Measurements from ENCODE around the gene GLI1.
"Not testable (repeated sequence)": the region's sequence is repeated elsewhere in the genome, so short reads cannot be mapped to it uniquely, and the experiment has no call there.

Gene GLI1

GRCh38 chr12:57441393-57441792 is 18.2 kb upstream of the GLI1 start:
- DNase-seq (ENCODE audit: low read depth in 2 of 2): not testable (repeated sequence)

DNA sequence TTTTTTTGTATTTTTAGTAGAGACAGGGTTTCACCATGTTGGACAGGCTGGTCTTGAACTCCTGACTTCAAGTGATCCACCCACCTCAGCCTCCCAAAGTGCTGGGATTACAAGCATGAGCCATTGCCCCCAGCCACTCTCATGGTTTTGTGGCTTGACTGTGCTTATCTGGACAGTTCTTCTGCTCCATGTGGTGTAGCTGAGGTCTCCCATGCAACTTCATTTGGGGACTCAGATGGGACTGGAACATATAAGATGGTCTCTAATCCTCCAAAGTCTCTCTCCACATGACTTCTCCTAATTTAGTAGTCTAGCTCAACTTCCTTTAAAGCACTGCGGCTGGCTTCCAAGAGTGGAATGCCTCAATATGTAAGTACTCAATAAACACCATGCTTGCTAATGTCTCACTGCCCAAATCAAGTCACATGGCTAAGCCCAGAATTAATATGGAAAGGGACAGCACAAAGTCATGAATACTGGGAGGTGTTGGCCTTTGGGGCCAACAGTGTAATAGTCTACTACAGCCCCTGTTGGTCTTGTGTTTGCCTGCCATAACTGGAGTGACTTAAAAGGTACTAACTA is 17.6 kb upstream of the GLI1 start:
- DNase-seq (ENCODE audit: low read depth in 2 of 2): no peak

DNA sequence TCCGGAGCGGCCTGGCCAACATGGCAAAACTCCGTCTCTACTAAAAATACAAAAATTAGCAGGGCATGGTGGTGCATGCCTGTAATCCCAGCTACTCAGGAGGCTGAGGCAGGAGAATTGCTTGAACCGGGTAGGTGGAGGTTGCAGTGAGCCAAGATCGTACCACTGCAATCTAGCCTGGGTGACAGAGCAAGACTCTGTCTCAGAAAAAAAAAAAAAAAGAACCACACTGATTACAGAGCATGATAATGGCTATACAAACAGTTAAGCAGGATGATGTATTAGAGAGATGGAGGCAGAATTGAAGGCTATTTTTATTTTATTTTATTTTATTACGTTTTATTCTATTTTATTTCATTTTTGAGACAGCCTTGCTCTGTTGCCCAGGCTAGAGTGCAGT is 15.2 kb upstream of the GLI1 start:
- not testable (repeated sequence) for DNase-seq (ENCODE audit: low read depth in 2 of 2)

DNA sequence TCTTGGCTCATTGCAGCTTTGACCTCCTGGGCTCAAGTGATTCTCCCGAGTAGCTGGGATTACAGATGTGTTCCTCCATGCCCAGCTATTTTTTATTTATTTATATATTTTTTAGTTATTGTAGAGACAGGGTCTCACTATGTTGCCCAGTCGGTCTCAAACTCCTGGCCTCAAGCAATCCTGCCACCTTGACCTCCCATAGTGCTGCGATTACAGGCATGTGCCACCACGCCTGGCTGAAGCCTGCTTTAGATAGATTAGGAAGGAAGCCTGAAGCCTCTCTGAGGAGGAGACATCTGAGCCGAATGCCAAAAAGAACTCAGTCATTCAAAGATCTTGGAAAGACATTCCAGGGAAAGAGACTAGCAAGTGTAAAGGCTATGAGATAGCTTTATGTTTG is 14.8 kb upstream of the GLI1 start:
- DNase-seq (ENCODE audit: low read depth in 2 of 2): no peak

- no peak for DNase-seq (ENCODE audit: low read depth in 2 of 2)
Observed at GRCh38 chr12:57446292-57446960, 13.2 kb upstream of the GLI1 start.

- no peak for DNase-seq (ENCODE audit: low read depth in 2 of 2)
Observed at GRCh38 chr12:57448669-57449068, 10.9 kb upstream of the GLI1 start.

DNA sequence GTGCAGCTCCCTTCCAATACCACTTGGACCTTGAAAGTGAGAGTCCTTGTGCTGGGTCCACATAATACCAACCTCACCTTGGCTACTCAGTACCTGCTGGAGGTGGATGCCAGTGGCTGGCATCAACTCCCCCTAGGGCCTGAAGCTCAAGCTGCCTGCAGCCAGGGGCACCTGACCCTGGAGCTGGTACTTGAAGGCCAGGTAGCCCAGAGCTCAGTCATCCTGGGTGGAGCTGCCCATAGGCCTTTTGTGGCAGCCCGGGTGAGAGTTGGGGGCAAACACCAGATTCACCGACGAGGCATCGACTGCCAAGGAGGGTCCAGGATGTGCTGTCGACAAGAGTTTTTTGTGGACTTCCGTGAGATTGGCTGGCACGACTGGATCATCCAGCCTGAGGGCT is 10.2 kb upstream of the GLI1 start:
- no peak for DNase-seq (ENCODE audit: low read depth in 2 of 2)

DNA sequence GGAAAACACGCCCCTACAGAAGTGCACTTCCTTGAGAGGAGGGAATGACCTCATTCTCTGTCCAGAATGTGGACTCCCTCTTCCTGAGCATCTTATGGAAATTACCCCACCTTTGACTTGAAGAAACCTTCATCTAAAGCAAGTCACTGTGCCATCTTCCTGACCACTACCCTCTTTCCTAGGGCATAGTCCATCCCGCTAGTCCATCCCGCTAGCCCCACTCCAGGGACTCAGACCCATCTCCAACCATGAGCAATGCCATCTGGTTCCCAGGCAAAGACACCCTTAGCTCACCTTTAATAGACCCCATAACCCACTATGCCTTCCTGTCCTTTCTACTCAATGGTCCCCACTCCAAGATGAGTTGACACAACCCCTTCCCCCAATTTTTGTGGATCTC is 9.5 kb upstream of the GLI1 start:
- DNase-seq (ENCODE audit: low read depth in 2 of 2): no peak

DNA sequence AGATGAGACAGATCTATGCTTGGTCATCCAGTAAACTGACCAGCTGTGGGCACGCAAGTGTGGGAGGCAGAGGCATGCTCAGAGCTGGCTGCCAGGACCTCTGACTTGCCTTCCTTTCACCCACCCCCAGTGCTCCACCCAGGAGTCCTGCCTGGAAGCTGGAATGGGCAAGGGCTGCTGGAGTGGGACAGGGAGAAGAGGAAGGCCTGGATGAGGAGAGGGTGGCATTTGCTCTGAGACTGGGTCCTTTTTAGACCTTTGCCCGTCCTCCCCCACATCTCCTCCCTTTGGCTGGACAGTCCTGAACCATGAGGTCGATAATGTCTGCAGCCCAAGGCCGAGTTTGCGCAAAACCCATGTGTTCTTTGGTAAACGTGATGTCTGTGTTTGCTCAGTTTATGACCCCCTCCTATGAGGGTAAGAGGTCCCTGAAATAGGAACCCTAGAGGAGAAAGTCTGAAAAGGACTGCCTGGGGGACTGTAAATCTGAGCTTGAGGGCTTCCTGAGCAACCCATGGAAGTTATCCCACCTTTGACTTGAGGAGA is 8.3 kb upstream of the GLI1 start:
- no peak for DNase-seq (ENCODE audit: low read depth in 2 of 2)

GRCh38 chr12:57452181-57452936 is 7.2 kb upstream of the GLI1 start:
- peak; percentile 85 to 88 for DNase-seq (ENCODE audit: low read depth in 2 of 2)

DNA sequence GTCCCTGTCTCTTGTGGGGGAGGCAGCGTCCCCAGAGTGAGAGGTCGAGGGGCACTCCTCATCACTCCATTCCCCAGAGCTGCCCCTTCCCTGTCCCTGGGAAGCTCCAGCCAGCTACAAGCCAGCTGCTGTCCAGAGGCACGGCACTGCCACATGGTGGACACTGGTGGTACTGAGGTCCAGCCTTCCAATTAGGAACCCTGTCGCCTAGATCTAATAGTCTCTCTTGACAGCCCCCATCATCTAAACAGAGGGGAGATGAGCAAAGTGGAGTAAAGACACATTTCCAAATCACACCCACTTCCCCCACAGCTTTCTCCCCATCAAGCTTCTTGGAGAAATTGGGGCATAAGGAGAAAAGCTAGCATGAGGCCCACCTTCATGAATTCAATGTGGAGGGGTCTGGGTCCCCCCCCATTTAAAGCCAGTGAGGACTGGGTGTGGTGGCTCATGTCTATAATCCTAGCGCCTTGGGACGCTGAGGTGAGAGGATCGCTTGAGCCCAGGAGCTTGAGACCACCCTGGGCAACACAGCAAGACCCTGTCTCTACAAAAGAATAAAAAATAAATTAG is 6.6 kb upstream of the GLI1 start:
- peak; percentile 56 to 61 for DNase-seq (ENCODE audit: low read depth in 2 of 2)

- DNase-seq (ENCODE audit: low read depth in 2 of 2): no peak
Observed at GRCh38 chr12:57454213-57454565, 5.4 kb upstream of the GLI1 start.

- peak; percentile 94 to 96 for DNase-seq (ENCODE audit: low read depth in 2 of 2)
Observed at GRCh38 chr12:57454566-57455373, 4.8 kb upstream of the GLI1 start, which contains the start of gene INHBE. INHBE (plus strand) TSS chr12:57455307; CDS start chr12:57455537, 230 bp downstream.

DNA sequence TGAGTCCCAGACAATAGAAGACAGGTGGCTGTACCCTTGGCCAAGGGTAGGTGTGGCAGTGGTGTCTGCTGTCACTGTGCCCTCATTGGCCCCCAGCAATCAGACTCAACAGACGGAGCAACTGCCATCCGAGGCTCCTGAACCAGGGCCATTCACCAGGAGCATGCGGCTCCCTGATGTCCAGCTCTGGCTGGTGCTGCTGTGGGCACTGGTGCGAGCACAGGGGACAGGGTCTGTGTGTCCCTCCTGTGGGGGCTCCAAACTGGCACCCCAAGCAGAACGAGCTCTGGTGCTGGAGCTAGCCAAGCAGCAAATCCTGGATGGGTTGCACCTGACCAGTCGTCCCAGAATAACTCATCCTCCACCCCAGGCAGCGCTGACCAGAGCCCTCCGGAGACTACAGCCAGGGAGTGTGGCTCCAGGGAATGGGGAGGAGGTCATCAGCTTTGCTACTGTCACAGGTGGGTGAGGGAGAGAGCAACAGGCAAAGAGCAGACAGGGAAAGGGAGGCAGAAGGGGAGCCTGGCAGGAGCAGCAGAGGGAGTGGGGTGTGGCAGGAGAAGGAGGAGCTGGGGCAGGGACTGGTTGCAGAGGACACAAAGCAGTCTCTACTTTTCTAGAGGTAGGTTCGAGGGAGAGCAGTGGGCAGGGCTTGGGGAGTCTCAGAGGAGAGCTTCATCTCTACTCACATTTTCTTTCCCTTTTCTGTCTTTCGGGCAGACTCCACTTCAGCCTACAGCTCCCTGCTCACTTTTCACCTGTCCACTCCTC is 4.0 kb upstream of the GLI1 start:
- no peak for DNase-seq (ENCODE audit: low read depth in 2 of 2)

- no peak for DNase-seq (ENCODE audit: low read depth in 2 of 2)
Observed at GRCh38 chr12:57456145-57456700, 3.4 kb upstream of the GLI1 start.

DNA sequence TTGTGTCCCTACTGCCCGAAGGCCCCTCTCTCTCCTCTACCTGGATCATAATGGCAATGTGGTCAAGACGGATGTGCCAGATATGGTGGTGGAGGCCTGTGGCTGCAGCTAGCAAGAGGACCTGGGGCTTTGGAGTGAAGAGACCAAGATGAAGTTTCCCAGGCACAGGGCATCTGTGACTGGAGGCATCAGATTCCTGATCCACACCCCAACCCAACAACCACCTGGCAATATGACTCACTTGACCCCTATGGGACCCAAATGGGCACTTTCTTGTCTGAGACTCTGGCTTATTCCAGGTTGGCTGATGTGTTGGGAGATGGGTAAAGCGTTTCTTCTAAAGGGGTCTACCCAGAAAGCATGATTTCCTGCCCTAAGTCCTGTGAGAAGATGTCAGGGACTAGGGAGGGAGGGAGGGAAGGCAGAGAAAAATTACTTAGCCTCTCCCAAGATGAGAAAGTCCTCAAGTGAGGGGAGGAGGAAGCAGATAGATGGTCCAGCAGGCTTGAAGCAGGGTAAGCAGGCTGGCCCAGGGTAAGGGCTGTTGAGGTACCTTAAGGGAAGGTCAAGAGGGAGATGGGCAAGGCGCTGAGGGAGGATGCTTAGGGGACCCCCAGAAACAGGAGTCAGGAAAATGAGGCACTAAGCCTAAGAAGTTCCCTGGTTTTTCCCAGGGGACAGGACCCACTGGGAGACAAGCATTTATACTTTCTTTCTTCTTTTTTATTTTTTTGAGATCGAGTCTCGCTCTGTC is 2.7 kb upstream of the GLI1 start:
- no peak for DNase-seq (ENCODE audit: low read depth in 2 of 2)

GRCh38 chr12:57458665-57459054 is 925 bp upstream of the GLI1 start:
- DNase-seq (ENCODE audit: low read depth in 2 of 2): no peak

GRCh38 chr12:57459055-57459749 is 383 bp upstream of the GLI1 start:
- DNase-seq (ENCODE audit: low read depth in 2 of 2): peak; percentile 93 to 94

DNA sequence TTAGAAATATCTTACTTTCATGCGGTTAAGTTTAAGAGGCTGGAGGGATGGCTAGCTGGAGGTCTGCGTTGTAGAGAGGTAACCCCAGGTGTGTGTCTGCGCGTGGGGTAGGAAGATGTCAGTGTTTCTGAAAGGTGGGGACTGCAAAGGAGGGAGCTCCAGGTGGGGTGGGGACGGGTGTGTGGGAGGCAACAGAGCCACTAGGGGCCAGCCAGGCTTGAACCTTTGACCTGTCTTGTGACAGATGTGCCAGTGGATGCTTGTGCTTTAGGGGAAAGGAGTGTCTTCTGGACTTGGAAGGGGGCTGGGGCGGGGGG is 841 bp downstream of the GLI1 start:
- DNase-seq (ENCODE audit: low read depth in 2 of 2): no peak

Measured in fibroblast of skin of left quadriceps (primary cell).